Smooth muscle cell (in vitro differentiated cells): ENCODE data around the gene LRCH1. TPM values are rescaled to one million over a fixed set of nuclear protein-coding genes. Genes with fewer than 3 reads are reported as not detected.

ENCODE experiments used
- DNase-seq: peaks from one replicate; lab custom pipeline; 2025; ENCODE audit not compliant: unreplicated experiment; lab: John Stamatoyannopoulos, UW
- H2AFZ ChIP-seq: fragments of 200-600 bp; sonication (generic); 2 replicates; pipeline ENCODE4 v1.6.0; 2016; ENCODE audit warnings: antibody characterized with exemption, low read depth, mild to moderate bottlenecking
- H3F3A ChIP-seq: fragments of 200-600 bp; sonication (generic); 2 replicates; pipeline ENCODE4 v1.6.0; 2017; ENCODE audit warnings: antibody characterized with exemption, low read depth
- H3K27ac ChIP-seq: fragments of 200-600 bp; sonication (generic); 2 replicates; pipeline ENCODE4 v1.5.1; 2016; ENCODE audit warnings: low read depth, mild to moderate bottlenecking
- H3K27me3 ChIP-seq: fragments of 200-600 bp; sonication (generic); 2 replicates; pipeline ENCODE4 v1.6.1; 2016; ENCODE audit warnings: low read depth, mild to moderate bottlenecking
- H3K36me3 ChIP-seq: fragments of 200-600 bp; sonication (generic); 2 replicates; pipeline ENCODE4 v1.5.1; 2016; ENCODE audit warnings: low read depth
- H3K4me1 ChIP-seq: fragments of 200-600 bp; sonication (generic); 2 replicates; pipeline ENCODE4 v1.5.1; 2016; ENCODE audit warnings: low read depth
- H3K4me2 ChIP-seq: fragments of 200-600 bp; sonication (generic); 2 replicates; pipeline ENCODE4 v1.6.0; 2016; ENCODE audit warnings: mild to moderate bottlenecking
- H3K4me3 ChIP-seq: fragments of 200-600 bp; sonication (generic); 2 replicates; pipeline ENCODE4 v1.5.1; 2016; ENCODE audit warnings: mild to moderate bottlenecking
- H3K79me2 ChIP-seq: fragments of 200-600 bp; sonication (generic); 2 replicates; pipeline ENCODE4 v1.6.0; 2016; ENCODE audit warnings: low read depth, mild to moderate bottlenecking
- H3K9ac ChIP-seq: fragments of 200-600 bp; sonication (generic); 2 replicates; pipeline ENCODE4 v1.6.0; 2016; ENCODE audit warnings: low read depth
- H3K9me3 ChIP-seq: fragments of 200-600 bp; sonication (generic); replicated peaks from 2 replicates; pipeline ENCODE4 v1.5.1; 2016; ENCODE audit warnings: low read depth
- H4K20me1 ChIP-seq: fragments of 200-600 bp; sonication (generic); 2 replicates; pipeline ENCODE4 v1.6.0; 2016; ENCODE audit warnings: low read depth
- WGBS: methylation state at CpG from one replicate; pipeline ENCODE4 v1.1.7; 2016; ENCODE audit warnings: low lambda C conversion rate; 5-methylcytosine and 5-hydroxymethylcytosine counted together
- polyA plus RNA-seq: library from polyadenylated mRNA; unstranded; fragments of >200 nt; fragmentation: Nextera tagmentation; extraction: Ambion mirVana; gene quantifications from 2 replicates; pipeline ENCODE4 v1.2.1, GENCODE V29; 2016
- total RNA-seq: library from RNA; depleted of rRNA; stranded (reverse); fragments of >200 nt; gene quantifications from 2 replicates; pipeline ENCODE4 v1.2.3, GENCODE V29; 2014
- TF ChIP-seq, protein P1 (sequence below): fragments of 200-600 bp; sonication (generic); IDR thresholded peaks from 2 replicates; pipeline ENCODE4 v1.5.1; 2017; ENCODE audit warnings: borderline replicate concordance, mild to moderate bottlenecking, antibody characterized with exemption; ENCODE audit not compliant: insufficient read depth, poor library complexity, severe bottlenecking

The LRCH1 gene
- total and polyA plus RNA-seq, 2 experiments from 2014 or later: 9.4 to 27.7 TPM

DNA sequence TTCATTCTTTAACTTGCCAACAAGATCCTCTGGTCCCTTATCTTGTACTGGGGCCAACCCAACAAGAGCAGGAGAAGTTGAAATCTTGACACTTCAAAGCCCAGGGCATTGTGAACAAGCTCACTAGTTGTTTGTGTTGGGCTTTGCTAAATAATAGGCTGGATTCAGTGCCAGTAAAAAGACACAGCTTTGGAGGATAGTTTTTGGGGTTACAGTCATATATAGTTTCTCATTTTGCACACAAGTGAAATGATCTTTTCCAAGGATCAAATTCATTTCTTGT is 30.3 kb upstream of the LRCH1 start:
- no peak overlapping the region for H3K27ac ChIP-seq
- no peaks in the 10 kb centered on the region for H3F3A ChIP-seq
- no peaks in the 10 kb centered on the region for H3K27me3 ChIP-seq
- H3K9me3 ChIP-seq: no peaks in the 10 kb centered on the region
- H3K79me2 ChIP-seq: no peaks in the 10 kb centered on the region
- H3K4me2 ChIP-seq: no peak overlapping the region
- DNase-seq: no peak
- no peak overlapping the region for H2AFZ ChIP-seq
- H3K4me3 ChIP-seq: no peak overlapping the region
- H3K4me1 ChIP-seq: no peaks in the 10 kb centered on the region
- no peak overlapping the region for H3K9ac ChIP-seq
- no peaks in the 10 kb centered on the region for H4K20me1 ChIP-seq
- TF ChIP-seq, protein P1, sequence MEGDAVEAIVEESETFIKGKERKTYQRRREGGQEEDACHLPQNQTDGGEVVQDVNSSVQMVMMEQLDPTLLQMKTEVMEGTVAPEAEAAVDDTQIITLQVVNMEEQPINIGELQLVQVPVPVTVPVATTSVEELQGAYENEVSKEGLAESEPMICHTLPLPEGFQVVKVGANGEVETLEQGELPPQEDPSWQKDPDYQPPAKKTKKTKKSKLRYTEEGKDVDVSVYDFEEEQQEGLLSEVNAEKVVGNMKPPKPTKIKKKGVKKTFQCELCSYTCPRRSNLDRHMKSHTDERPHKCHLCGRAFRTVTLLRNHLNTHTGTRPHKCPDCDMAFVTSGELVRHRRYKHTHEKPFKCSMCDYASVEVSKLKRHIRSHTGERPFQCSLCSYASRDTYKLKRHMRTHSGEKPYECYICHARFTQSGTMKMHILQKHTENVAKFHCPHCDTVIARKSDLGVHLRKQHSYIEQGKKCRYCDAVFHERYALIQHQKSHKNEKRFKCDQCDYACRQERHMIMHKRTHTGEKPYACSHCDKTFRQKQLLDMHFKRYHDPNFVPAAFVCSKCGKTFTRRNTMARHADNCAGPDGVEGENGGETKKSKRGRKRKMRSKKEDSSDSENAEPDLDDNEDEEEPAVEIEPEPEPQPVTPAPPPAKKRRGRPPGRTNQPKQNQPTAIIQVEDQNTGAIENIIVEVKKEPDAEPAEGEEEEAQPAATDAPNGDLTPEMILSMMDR: no peak
- no peaks in the 10 kb centered on the region for H3K36me3 ChIP-seq

DNA sequence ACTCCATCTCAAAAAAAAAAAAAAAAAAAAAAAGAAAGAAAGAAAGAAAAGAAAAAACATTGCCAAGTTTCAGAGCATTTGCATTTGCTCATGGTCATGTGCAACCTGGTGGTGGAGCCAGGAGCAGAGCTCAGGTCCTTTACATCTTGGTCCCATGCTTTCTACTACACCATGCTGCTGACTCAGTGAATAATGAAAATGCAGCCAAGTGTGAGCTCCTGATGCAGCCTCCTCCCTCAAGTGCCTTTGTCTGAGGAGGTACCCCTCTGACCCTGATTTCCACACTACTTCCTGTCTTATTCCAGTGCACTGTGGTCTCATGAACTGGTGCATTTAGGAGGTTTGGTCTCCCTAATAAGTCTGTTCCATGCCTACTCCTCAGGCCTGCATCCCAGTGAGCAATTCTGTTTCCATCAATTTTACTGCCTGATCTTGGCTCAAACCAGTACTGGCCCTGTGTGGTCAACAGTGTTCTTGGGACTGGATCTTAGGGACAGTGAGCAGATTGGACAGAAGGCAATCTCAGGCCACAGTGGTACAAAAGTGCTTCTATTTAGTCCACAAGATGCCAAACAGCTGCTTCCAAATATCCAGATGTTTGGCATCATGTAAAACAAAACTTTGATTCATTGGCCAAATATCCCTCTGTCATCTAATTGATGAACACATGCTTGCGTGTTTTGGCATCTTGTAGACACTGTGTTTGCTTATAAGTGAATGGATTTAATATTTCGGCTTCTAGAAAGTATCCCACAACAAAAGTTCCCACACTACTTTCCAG is 28.8 kb upstream of the LRCH1 start:
- H3F3A ChIP-seq: no peaks in the 10 kb centered on the region
- no peak overlapping the region for H3K27ac ChIP-seq
- H3K9me3 ChIP-seq: no peaks in the 10 kb centered on the region
- DNase-seq: no peak
- H2AFZ ChIP-seq: no peak overlapping the region
- H3K79me2 ChIP-seq: no peaks in the 10 kb centered on the region
- no peak overlapping the region for H3K4me2 ChIP-seq
- TF ChIP-seq, protein P1: no peak
- no peaks in the 10 kb centered on the region for H3K4me1 ChIP-seq
- 97% methylated on average over 2 of the region's 2 CpGs for WGBS
- no peaks in the 10 kb centered on the region for H3K36me3 ChIP-seq
- no peak overlapping the region for H3K4me3 ChIP-seq
- no peak overlapping the region for H3K9ac ChIP-seq
- H3K27me3 ChIP-seq: no peaks in the 10 kb centered on the region
- H4K20me1 ChIP-seq: no peaks in the 10 kb centered on the region

DNA sequence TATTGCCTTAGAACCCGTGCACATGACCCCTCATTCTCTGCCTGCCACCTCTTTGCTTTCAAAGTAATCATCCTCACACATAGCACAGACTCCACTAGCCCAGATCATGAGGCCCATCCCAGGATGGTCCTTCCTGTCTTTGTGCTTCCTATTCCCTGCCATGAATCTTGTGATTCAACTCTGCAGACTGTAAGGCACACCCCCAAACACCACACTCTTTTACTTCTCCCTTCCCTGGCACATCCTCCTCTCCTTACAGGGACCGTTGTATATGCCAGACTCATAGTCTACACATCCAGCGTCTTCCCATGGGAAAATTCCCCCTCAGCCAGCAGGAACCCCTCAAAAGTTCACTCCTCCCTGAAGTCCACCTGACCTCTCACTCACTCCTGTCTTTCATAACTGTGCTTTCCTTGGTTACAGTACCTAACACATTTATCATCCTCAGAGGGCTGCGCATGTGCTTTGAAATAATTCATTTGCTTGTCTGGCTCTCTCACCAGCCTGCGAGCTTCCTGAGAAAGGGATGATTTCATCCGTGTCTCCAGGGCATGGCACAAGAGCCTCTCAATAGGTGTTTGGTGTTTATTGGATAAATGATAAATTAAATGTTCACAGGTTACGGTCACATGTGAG is 26.8 kb upstream of the LRCH1 start:
- H3K27me3 ChIP-seq: no peaks in the 10 kb centered on the region
- H3K36me3 ChIP-seq: no peaks in the 10 kb centered on the region
- no peaks in the 10 kb centered on the region for H4K20me1 ChIP-seq
- TF ChIP-seq, protein P1: no peak
- DNase-seq: no peak
- no peak overlapping the region for H3K4me3 ChIP-seq
- no peak overlapping the region for H2AFZ ChIP-seq
- 85% methylated on average over 7 of the region's 7 CpGs for WGBS
- H3K79me2 ChIP-seq: no peaks in the 10 kb centered on the region
- H3F3A ChIP-seq: peaks cover 10% of the 10 kb centered on the region
- H3K4me2 ChIP-seq: no peak overlapping the region
- H3K9ac ChIP-seq: no peak overlapping the region
- H3K9me3 ChIP-seq: no peaks in the 10 kb centered on the region
- peak overlapping the region; percentile 28 for H3K27ac ChIP-seq
- peaks cover 10% of the 10 kb centered on the region for H3K4me1 ChIP-seq

DNA sequence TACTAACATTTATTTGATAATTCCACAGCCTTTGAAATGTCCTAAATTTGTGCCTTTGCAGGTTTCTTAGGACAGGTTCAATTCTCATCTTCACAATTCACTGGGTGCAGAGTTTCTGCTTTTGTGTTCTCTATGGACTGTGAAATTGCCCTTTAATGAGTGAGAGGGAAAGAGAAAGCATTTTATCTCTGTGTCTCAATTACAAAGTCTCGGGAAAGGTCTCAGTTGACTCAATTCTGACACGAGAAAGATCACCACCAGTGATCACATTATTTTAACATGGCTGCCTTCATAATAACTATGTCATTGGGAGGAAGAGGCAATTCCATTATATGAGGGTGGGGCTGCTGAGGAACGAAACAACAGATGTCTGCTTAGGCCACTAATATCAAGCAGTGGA is 26.2 kb upstream of the LRCH1 start:
- peak overlapping the region; percentile 28 for H3K27ac ChIP-seq
- TF ChIP-seq, protein P1: no peak
- H3K36me3 ChIP-seq: no peaks in the 10 kb centered on the region
- no peak overlapping the region for H2AFZ ChIP-seq
- H3K9ac ChIP-seq: no peak overlapping the region
- 55% methylated on average over 3 of the region's 3 CpGs for WGBS
- H3K27me3 ChIP-seq: no peaks in the 10 kb centered on the region
- no peaks in the 10 kb centered on the region for H3K79me2 ChIP-seq
- H3K4me1 ChIP-seq: peaks cover 15% of the 10 kb centered on the region
- peaks cover 15% of the 10 kb centered on the region for H3F3A ChIP-seq
- no peak overlapping the region for H3K4me2 ChIP-seq
- no peaks in the 10 kb centered on the region for H3K9me3 ChIP-seq
- no peak overlapping the region for H3K4me3 ChIP-seq
- no peaks in the 10 kb centered on the region for H4K20me1 ChIP-seq
- DNase-seq: no peak
